ENCODE results near the gene ATP8B1. TPM values are rescaled to one million over a fixed set of nuclear protein-coding genes. Genes with fewer than 3 reads are reported as not detected.
"Not testable (repeated sequence)": the region's sequence is repeated elsewhere in the genome, so short reads cannot be mapped to it uniquely, and the experiment has no call there.

The ATP8B1 gene
- total and polyA plus RNA-seq, 7 donors, result 8.1 to 94.1 (median 18.0) TPM

DNA sequence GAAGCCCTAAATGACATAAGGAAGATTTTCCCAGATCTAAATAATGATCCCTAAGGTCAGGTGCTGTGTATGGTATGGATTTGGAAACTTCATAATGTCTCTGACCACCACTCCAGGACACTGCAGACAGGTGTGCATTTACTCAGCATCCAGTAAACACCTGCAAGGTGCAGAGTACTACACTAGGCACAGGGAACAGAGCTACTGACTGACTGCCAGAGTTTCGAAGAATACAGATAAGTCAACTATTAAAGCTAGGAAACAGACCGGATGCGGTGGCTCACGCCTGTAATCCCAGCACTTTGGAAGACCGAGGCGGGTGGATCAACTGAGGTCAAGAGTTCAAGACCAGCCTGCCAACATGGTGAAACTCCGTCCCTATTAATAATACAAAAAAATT is 65.0 kb downstream of the ATP8B1 start:
- Histone ChIP-seq H3K4me1 (peaks cover 0 to 30% (median 15%) of the 10 kb centered on the region in 4 donors), H3K27me3 (no peaks in the 10 kb centered on the region), H3K9me3 (peaks cover 0 to 5% (median 0%) of the 10 kb centered on the region in 4 donors), H3K27ac (peak overlapping the region; percentile 57 to 79 (median 68)), H3K4me3 (no peak overlapping the region), H3K36me3 (no peaks in the 10 kb centered on the region)
- DNase-seq, result no peak
- no peak for TF ChIP-seq POLR2A (IDR thresholded peaks at IDR 0.05)
- TF ChIP-seq, protein P1, sequence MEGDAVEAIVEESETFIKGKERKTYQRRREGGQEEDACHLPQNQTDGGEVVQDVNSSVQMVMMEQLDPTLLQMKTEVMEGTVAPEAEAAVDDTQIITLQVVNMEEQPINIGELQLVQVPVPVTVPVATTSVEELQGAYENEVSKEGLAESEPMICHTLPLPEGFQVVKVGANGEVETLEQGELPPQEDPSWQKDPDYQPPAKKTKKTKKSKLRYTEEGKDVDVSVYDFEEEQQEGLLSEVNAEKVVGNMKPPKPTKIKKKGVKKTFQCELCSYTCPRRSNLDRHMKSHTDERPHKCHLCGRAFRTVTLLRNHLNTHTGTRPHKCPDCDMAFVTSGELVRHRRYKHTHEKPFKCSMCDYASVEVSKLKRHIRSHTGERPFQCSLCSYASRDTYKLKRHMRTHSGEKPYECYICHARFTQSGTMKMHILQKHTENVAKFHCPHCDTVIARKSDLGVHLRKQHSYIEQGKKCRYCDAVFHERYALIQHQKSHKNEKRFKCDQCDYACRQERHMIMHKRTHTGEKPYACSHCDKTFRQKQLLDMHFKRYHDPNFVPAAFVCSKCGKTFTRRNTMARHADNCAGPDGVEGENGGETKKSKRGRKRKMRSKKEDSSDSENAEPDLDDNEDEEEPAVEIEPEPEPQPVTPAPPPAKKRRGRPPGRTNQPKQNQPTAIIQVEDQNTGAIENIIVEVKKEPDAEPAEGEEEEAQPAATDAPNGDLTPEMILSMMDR (IDR thresholded peaks at IDR 0.05), result no peak
- TF ChIP-seq POLR2AphosphoS5 (IDR thresholded peaks at IDR 0.05), result no peak
- no peak for TF ChIP-seq EP300 (IDR thresholded peaks at IDR 0.05)
- 22 to 62% methylated on average over 7 of the region's 7 CpGs for WGBS, 2 donors
- intact Hi-C loops (cut with DNase I), result loop anchor here (5.0 kb wide), 1 partner anchor 64 kb away; the partner anchor contains the start of gene ATP8B1

DNA sequence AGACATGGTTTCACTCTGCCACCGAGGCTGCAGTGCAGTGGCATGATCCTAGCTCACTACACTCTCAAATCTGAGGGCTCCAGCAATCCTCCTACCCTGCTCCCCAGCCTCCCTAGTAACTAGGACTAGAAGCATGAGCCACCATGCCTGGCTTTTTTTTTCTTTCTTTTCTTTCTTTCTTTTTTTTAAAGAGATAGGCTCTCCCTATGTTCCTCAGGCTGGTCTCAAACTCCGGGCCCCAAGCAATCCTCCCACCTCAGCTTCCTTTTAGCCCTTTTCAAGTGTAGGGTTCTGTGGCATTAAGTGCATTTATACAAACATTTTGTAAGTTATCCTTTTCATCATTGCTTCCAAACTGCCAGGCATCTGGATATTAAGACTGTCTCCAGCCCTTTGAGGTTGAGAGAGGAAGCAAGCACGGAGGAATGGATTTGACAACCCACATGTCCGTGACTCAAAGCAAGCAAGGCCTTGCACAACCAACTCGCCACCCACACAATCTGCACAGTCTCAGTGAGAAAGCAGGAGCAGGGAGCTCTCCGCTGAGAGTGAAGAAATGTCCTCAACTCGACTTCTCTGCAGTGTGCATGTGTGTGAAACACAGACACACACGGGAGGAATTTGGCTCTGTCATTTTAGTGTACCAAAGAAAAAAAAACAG is 65.6 kb downstream of the ATP8B1 start:
- peak; percentile 77 to 93 (median 88) for TF ChIP-seq POLR2AphosphoS5 (IDR thresholded peaks at IDR 0.05)
- TF ChIP-seq EP300 (IDR thresholded peaks at IDR 0.05), result peak in 3 of 4 donors; percentile 3 to 79 (median 63)
- TF ChIP-seq, protein P1 (IDR thresholded peaks at IDR 0.05), result no peak
- TF ChIP-seq POLR2A (IDR thresholded peaks at IDR 0.05), result no peak
- Histone ChIP-seq H3K4me1 (peaks cover 0 to 26% (median 12%) of the 10 kb centered on the region in 4 donors), H3K4me3 (no peak overlapping the region), H3K9me3 (peaks cover 0 to 5% (median 0%) of the 10 kb centered on the region in 4 donors), H3K36me3 (no peaks in the 10 kb centered on the region), H3K27me3 (no peaks in the 10 kb centered on the region), H3K27ac (peak overlapping the region; percentile 57 to 79 (median 68))
- peak; percentile 91 for DNase-seq
- intact Hi-C loops (cut with DNase I), result loop anchor here (5.0 kb wide), 1 partner anchor 65 kb away; the partner anchor contains the start of gene ATP8B1
- WGBS, 2 donors, result 56% methylated on average over 8 of the region's 8 CpGs

DNA sequence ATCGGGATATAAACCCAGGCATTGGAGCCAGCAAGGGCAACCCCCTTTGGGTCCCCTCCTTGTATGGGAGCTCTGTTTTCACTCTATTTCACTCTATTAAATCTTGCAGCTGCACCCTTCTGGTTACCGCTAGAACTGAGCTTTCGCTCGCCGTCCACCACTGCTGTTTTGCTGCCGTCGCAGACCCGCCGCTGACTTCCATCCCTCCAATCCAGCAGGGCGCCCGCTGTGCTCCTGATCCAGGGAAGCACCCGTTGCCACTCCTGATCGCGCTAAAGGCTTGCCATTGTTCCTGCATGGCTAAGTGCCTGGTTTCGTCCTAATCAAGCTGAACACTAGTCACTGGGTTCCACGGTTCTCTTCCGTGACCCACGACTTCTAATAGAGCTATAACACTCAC is 68.1 kb downstream of the ATP8B1 start:
- intact Hi-C loops (cut with DNase I), result loop anchor here (5.0 kb wide), 1 partner anchor 67 kb away; the partner anchor contains the start of gene ATP8B1

DNA sequence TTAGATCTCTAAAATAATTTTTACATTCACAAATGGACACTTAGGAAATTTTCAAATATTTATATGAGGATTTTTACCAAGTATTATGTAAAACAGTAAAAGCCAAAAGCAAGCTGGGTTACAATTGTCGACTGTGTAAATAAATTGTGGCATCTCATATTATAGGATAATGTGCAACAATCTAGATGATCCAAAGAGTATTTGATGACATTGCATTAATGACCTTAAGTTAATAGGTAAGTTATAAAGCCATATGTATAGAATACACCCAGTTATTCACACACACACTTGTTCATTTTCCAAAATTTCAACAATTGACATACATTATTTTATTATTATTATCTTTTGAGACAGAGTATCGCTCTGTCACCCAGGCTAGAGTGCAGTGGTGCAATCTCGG is 69.3 kb downstream of the ATP8B1 start:
- Histone ChIP-seq H3K27me3 (no peaks in the 10 kb centered on the region), H3K36me3 (no peaks in the 10 kb centered on the region), H3K27ac (no peak overlapping the region), H3K4me1 (peaks cover 0 to 25% (median 12%) of the 10 kb centered on the region in 4 donors), H3K4me3 (no peak overlapping the region), H3K9me3 (no peaks in the 10 kb centered on the region)
- TF ChIP-seq POLR2AphosphoS5 (IDR thresholded peaks at IDR 0.05) (no peak), EP300 (IDR thresholded peaks at IDR 0.05) (no peak), POLR2A (IDR thresholded peaks at IDR 0.05) (no peak)
- TF ChIP-seq, protein P1 (IDR thresholded peaks at IDR 0.05), result no peak
- 93 to 95% methylated on average over 3 of the region's 3 CpGs for WGBS, 2 donors
- no peak for DNase-seq
- intact Hi-C loops (cut with DNase I), result no loop called here

More for the DNA sequence above, 68.1 kb downstream of the ATP8B1 start:
- not testable (repeated sequence) for H3K9me3 ChIP-seq, H3K4me3 ChIP-seq, H3K27ac ChIP-seq, H3K27me3 ChIP-seq, DNase-seq, H3K36me3 ChIP-seq
- WGBS, 2 donors, result 98% methylated on average over 18 of the region's 18 CpGs
- peaks cover 0 to 25% (median 12%) of the 10 kb centered on the region in 4 donors for H3K4me1 ChIP-seq

DNA sequence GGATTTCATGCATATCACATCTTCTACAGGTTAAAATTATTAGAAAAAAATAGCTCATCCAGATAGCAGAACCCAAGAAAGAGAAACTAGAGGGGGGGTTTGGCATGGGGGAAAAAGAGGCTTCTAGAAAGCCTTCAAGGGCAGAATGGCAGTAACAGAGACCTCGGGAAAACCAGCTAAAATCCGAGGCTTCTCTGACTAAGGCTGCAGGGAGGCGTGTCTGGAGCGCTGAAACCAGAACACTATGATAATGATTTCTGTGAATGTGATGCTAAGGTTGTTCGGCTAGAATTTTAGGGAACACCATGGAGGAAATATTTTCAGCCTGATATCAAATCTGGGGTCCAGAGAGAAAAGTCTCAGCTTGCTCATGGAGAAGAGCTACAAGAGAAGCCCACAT is 73.0 kb downstream of the ATP8B1 start:
- H3K9me3 ChIP-seq, result peaks cover 0 to 4% (median under 1%) of the 10 kb centered on the region in 4 donors
- intact Hi-C loops (cut with DNase I), result no loop called here
- H3K27me3 ChIP-seq, result no peaks in the 10 kb centered on the region
- 70 to 86% methylated on average over 5 of the region's 5 CpGs for WGBS, 2 donors
- no peak for DNase-seq
- TF ChIP-seq, protein P1 (IDR thresholded peaks at IDR 0.05), result no peak
- TF ChIP-seq POLR2AphosphoS5 (IDR thresholded peaks at IDR 0.05) (no peak), POLR2A (IDR thresholded peaks at IDR 0.05) (no peak), EP300 (IDR thresholded peaks at IDR 0.05) (no peak)
- H3K27ac ChIP-seq, result no peak overlapping the region
- H3K36me3 ChIP-seq, result peaks cover 0 to 7% (median 3%) of the 10 kb centered on the region in 4 donors
- H3K4me3 ChIP-seq, result no peak overlapping the region
- H3K4me1 ChIP-seq, result peaks cover 0 to 9% (median 4%) of the 10 kb centered on the region in 4 donors
